Measurements from ENCODE around the gene DMXL2. TPM values are rescaled to one million over a fixed set of nuclear protein-coding genes. Genes with fewer than 3 reads are reported as not detected.

Gene DMXL2
- total and polyA plus RNA-seq, 9 of the 15 experiments (the other 6 are each of a cell fraction or from before 2014, with no cell fraction given): 9.3 to 57.7 (median 30.7) TPM

- TF ChIP-seq ZNF165 (CRISPR knock-in tag; IDR thresholded peaks at IDR 0.05; ENCODE audit: borderline replicate concordance): no peak
- no peak for TF ChIP-seq FIP1L1 (IDR thresholded peaks at IDR 0.05; ENCODE audit: low read depth, low read length, poor library complexity, severe bottlenecking)
- TF ChIP-seq ZHX1 (conservative IDR thresholded peaks at IDR 0.05; ENCODE audit: low read length): no peak
- TF ChIP-seq ESRRB (CRISPR knock-in tag; IDR thresholded peaks at IDR 0.05; ENCODE audit: borderline replicate concordance): no peak
- no peak for TF ChIP-seq CBX5 (IDR thresholded peaks at IDR 0.05; ENCODE audit: borderline replicate concordance, low read depth)
- no peak for TF ChIP-seq ZNF699 (CRISPR knock-in tag; IDR thresholded peaks at IDR 0.05; ENCODE audit: insufficient replicate concordance)
- no peak for TF ChIP-seq PRDM10 (IDR thresholded peaks at IDR 0.05; ENCODE audit: partially characterized antibody)
- TF ChIP-seq ZNF134 (CRISPR knock-in tag; conservative IDR thresholded peaks at IDR 0.05): no peak
- peak; percentile 20; the same call in 1 of the 2 replicates for TF ChIP-seq ELF4 (CRISPR knock-in tag; IDR thresholded peaks at IDR 0.05)
- TF ChIP-seq STAT5B (CRISPR knock-in tag; IDR thresholded peaks at IDR 0.05): no peak
- TF ChIP-seq ZNF695 (CRISPR knock-in tag; IDR thresholded peaks at IDR 0.05): no peak
- no peak for TF ChIP-seq BMI1 (IDR thresholded peaks at IDR 0.05; ENCODE audit: low read length)
- TF ChIP-seq KDM2B (CRISPR knock-in tag; IDR thresholded peaks at IDR 0.05): no peak
- TF ChIP-seq AFF1 (IDR thresholded peaks at IDR 0.05; ENCODE audit: low read depth in 1 of 2, partially characterized antibody in 2 of 2): no peak
- TF ChIP-seq ZBTB26 (CRISPR knock-in tag; IDR thresholded peaks at IDR 0.05): no peak
- TF ChIP-seq NFIC (IDR thresholded peaks at IDR 0.05): peak; percentile 76
- TF ChIP-seq HNRNPLL (IDR thresholded peaks at IDR 0.05; ENCODE audit: low read depth, low read length, poor library complexity, severe bottlenecking): no peak
Observed at GRCh38 chr15:51652084-51652668, 29.6 kb upstream of the DMXL2 start (continued).
